SK-N-SH (cell line): Measurements from ENCODE around the gene PRRG3.

Source experiments
- EP300 ChIP-seq, 2 experiments: IDR thresholded peaks; 2 replicates each; pipeline versions ENCODE4 v1.4.0 to v1.6.1; 2012; ENCODE audit warnings: borderline replicate concordance in 1 of 2, low read depth in 1 of 2, low read length in 1 of 2
- EZH2phosphoT487 ChIP-seq: fragments of 200-600 bp; sonication (generic); IDR thresholded peaks from 2 replicates; pipeline ENCODE4 v1.6.1; 2017; ENCODE audit warnings: low read depth, mixed run types, mild to moderate bottlenecking, antibody characterized with exemption, moderate library complexity, borderline replicate concordance
- GABPA ChIP-seq: IDR thresholded peaks from 2 replicates; pipeline ENCODE4 v1.4.0; 2012; ENCODE audit warnings: low read depth, mild to moderate bottlenecking
- NFIC ChIP-seq: IDR thresholded peaks from 2 replicates; pipeline ENCODE4 v1.4.0; 2012; ENCODE audit warnings: borderline replicate concordance
- POLR2AphosphoS5 ChIP-seq: IDR thresholded peaks from 2 replicates; pipeline ENCODE4 v1.6.1; 2012; ENCODE audit warnings: low read depth, low read length
- RFX5 ChIP-seq: IDR thresholded peaks from 2 replicates; pipeline ENCODE4 v1.6.1; 2012; ENCODE audit warnings: mild to moderate bottlenecking, improper control_type of control experiment, low read length
- SIN3A ChIP-seq: IDR thresholded peaks from 2 replicates; pipeline ENCODE4 v1.6.1; 2012; ENCODE audit warnings: low read depth, mild to moderate bottlenecking, low read length, moderate library complexity, borderline replicate concordance
- USF2 ChIP-seq: fragments of 150-350 bp; IDR thresholded peaks from 2 replicates; pipeline ENCODE4 v1.6.1; 2017; ENCODE audit warnings: antibody characterized with exemption, low read length, low read depth, borderline replicate concordance

- TF ChIP-seq USF2: no peak
- no peak for TF ChIP-seq EP300 (IDR thresholded peaks at IDR 0.05; ENCODE audit: borderline replicate concordance in 1 of 2, low read depth in 1 of 2, low read length in 1 of 2)
- no peak for TF ChIP-seq EZH2phosphoT487
- no peak for TF ChIP-seq SIN3A
- TF ChIP-seq RFX5: no peak
- no peak for TF ChIP-seq NFIC
- TF ChIP-seq GABPA: no peak
- no peak for TF ChIP-seq POLR2AphosphoS5
Measured at GRCh38 chrX:151702741-151703340, 7.6 kb downstream of the PRRG3 start.
